Hepatocyte (in vitro differentiated cells): ENCODE data around the gene JMJD7. TPM values are rescaled to one million over a fixed set of nuclear protein-coding genes. Genes with fewer than 3 reads are reported as not detected.

Experiments
- DNase-seq: peaks from one replicate; pipeline ENCODE4 v3.0.0-alpha.2; 2016; ENCODE audit warnings: low spot score
- H2AFZ ChIP-seq: fragments of 200-600 bp; sonication (generic); 2 replicates; pipeline ENCODE4 v1.6.0; 2016; ENCODE audit warnings: antibody characterized with exemption, mild to moderate bottlenecking
- H3K27ac ChIP-seq: fragments of 200-600 bp; sonication (generic); 2 replicates; pipeline ENCODE4 v1.5.1; 2016; ENCODE audit warnings: mild to moderate bottlenecking
- H3K27me3 ChIP-seq: fragments of 200-600 bp; sonication (generic); 2 replicates; pipeline ENCODE4 v1.6.1; 2016
- H3K36me3 ChIP-seq: fragments of 200-600 bp; sonication (generic); replicated peaks from 2 replicates; pipeline ENCODE4 v1.5.1; 2016; ENCODE audit warnings: low read depth; ENCODE audit not compliant: insufficient read depth
- H3K4me1 ChIP-seq: fragments of 200-600 bp; sonication (generic); 2 replicates; pipeline ENCODE4 v1.5.1; 2016; ENCODE audit warnings: mild to moderate bottlenecking, moderate library complexity; ENCODE audit not compliant: insufficient read depth
- H3K4me2 ChIP-seq: fragments of 200-600 bp; sonication (generic); 2 replicates; pipeline ENCODE4 v1.6.0; 2016
- H3K4me3 ChIP-seq: fragments of 200-600 bp; sonication (generic); 2 replicates; pipeline ENCODE4 v1.5.1; 2016; ENCODE audit warnings: mild to moderate bottlenecking
- H3K79me2 ChIP-seq: fragments of 200-600 bp; sonication (generic); 2 replicates; pipeline ENCODE4 v1.6.0; 2017; ENCODE audit warnings: mild to moderate bottlenecking
- H3K9me2 ChIP-seq: fragments of 200-600 bp; sonication (generic); replicated peaks from 2 replicates; pipeline ENCODE4 v1.6.0; 2017; ENCODE audit warnings: mild to moderate bottlenecking; ENCODE audit not compliant: insufficient read depth
- H3K9me3 ChIP-seq: fragments of 200-600 bp; sonication (generic); 2 replicates; pipeline ENCODE4 v1.5.1; 2016; ENCODE audit warnings: low read depth, mild to moderate bottlenecking
- H4K20me1 ChIP-seq: fragments of 200-600 bp; sonication (generic); 2 replicates; pipeline ENCODE4 v1.6.0; 2016; ENCODE audit warnings: mild to moderate bottlenecking; ENCODE audit not compliant: insufficient read depth, poor library complexity, severe bottlenecking
- CTCF ChIP-seq: fragments of 200-600 bp; sonication (generic); IDR thresholded peaks from 2 replicates; pipeline ENCODE4 v1.5.1; 2016; ENCODE audit warnings: antibody characterized with exemption, mild to moderate bottlenecking; ENCODE audit not compliant: poor library complexity
- EZH2 ChIP-seq: fragments of 200-600 bp; sonication (generic); IDR thresholded peaks from 2 replicates; pipeline ENCODE4 v1.6.1; 2016; ENCODE audit warnings: antibody characterized with exemption, mild to moderate bottlenecking, borderline replicate concordance
- EZH2phosphoT487 ChIP-seq: fragments of 200-600 bp; sonication (generic); IDR thresholded peaks from one replicate; pipeline ENCODE4 v1.6.1; 2018; ENCODE audit warnings: antibody characterized with exemption, mild to moderate bottlenecking, low read depth, moderate library complexity; ENCODE audit not compliant: unreplicated experiment, severe bottlenecking
- WGBS: methylation state at CpG from one replicate; pipeline ENCODE4 v1.1.6; 2016; ENCODE audit warnings: low lambda C conversion rate; ENCODE audit errors: missing lambda C conversion rate; 5-methylcytosine and 5-hydroxymethylcytosine counted together
- polyA plus RNA-seq: library from polyadenylated mRNA; unstranded; fragments of >200 nt; fragmentation: Nextera tagmentation; extraction: Ambion mirVana; gene quantifications from 2 replicates; pipeline ENCODE4 v1.2.1, GENCODE V29; 2016
- total RNA-seq: library from RNA; depleted of rRNA; stranded (reverse); fragments of >200 nt; gene quantifications from 2 replicates; pipeline ENCODE4 v1.2.3, GENCODE V29; 2014

JMJD7 gene
- total and polyA plus RNA-seq, 2 experiments from 2014 or later = 9.9 to 14.1 TPM

GRCh38 chr15:41812820-41813375 lies 15.0 kb upstream of the JMJD7 start:
- 99% methylated on average over 11 of the region's 11 CpGs for WGBS
- peaks cover 7% of the 10 kb centered on the region for H3K79me2 ChIP-seq

GRCh38 chr15:41813426-41813825 lies 14.5 kb upstream of the JMJD7 start:
- Histone ChIP-seq H3K36me3 (no peaks in the 10 kb centered on the region), H3K27me3 (no peaks in the 10 kb centered on the region), H4K20me1 (no peaks in the 10 kb centered on the region), H3K4me3 (no peak overlapping the region), H3K9me2 (no peaks in the 10 kb centered on the region), H3K4me1 (no peaks in the 10 kb centered on the region), H3K9me3 (no peaks in the 10 kb centered on the region), H3K4me2 (no peak overlapping the region), H3K27ac (no peak overlapping the region), H2AFZ (no peak overlapping the region), H3K79me2 (peaks cover 7% of the 10 kb centered on the region)
- no peak for DNase-seq
- 94% methylated on average over 8 of the region's 8 CpGs for WGBS
- TF ChIP-seq EZH2 (no peak), EZH2phosphoT487 (no peak), CTCF (no peak)

More at GRCh38 chr15:41812820-41813375, 15.0 kb upstream of the JMJD7 start:
- Histone ChIP-seq H3K4me3 (no peak overlapping the region), H3K4me1 (no peaks in the 10 kb centered on the region), H4K20me1 (no peaks in the 10 kb centered on the region), H3K4me2 (no peak overlapping the region), H2AFZ (no peak overlapping the region), H3K36me3 (no peaks in the 10 kb centered on the region), H3K9me3 (no peaks in the 10 kb centered on the region), H3K27me3 (no peaks in the 10 kb centered on the region), H3K9me2 (no peaks in the 10 kb centered on the region), H3K27ac (no peak overlapping the region)
- TF ChIP-seq EZH2phosphoT487 = no peak
- TF ChIP-seq CTCF = no peak
- TF ChIP-seq EZH2 = no peak
- no peak for DNase-seq

GRCh38 chr15:41814534-41814933 lies 13.4 kb upstream of the JMJD7 start:
- no peaks in the 10 kb centered on the region for H3K79me2 ChIP-seq
- H3K4me2 ChIP-seq = no peak overlapping the region
- H3K9me3 ChIP-seq = no peaks in the 10 kb centered on the region
- H3K9me2 ChIP-seq = no peaks in the 10 kb centered on the region
- no peak for DNase-seq
- no peak overlapping the region for H2AFZ ChIP-seq
- H3K27ac ChIP-seq = no peak overlapping the region
- TF ChIP-seq EZH2 (no peak), CTCF (no peak), EZH2phosphoT487 (no peak)
- H3K36me3 ChIP-seq = no peaks in the 10 kb centered on the region
- no peaks in the 10 kb centered on the region for H4K20me1 ChIP-seq
- 89% methylated on average over 5 of the region's 5 CpGs for WGBS
- no peaks in the 10 kb centered on the region for H3K27me3 ChIP-seq
- no peaks in the 10 kb centered on the region for H3K4me1 ChIP-seq
- no peak overlapping the region for H3K4me3 ChIP-seq
